HG02798 (cell line): Measurements from ENCODE around the gene ONECUT2.
"Not testable (repeated sequence)": the region's sequence is repeated elsewhere in the genome, so short reads cannot be mapped to it uniquely, and the experiment has no call there.

Source experiments
- ATAC-seq: cut with Tn5 transposase; IDR thresholded peaks from one replicate; pipeline ENCODE4 v1.9.1; 2021; ENCODE audit warnings: mild to moderate bottlenecking; ENCODE audit not compliant: unreplicated experiment, poor library complexity

ONECUT2 gene

GRCh38 chr18:57434536-57435494, at the start of gene ONECUT2:
ONECUT2 (plus strand) TSS chr18:57435374; CDS start chr18:57435717, 343 bp downstream.
- ATAC-seq: peak; percentile 86

- ATAC-seq: no peak
Observed at GRCh38 chr18:57389271-57389670, 45.9 kb upstream of the ONECUT2 start.

GRCh38 chr18:57390044-57390443, 45.1 kb upstream of the ONECUT2 start:
- no peak for ATAC-seq

GRCh38 chr18:57394749-57395148, 40.4 kb upstream of the ONECUT2 start:
- not testable (repeated sequence) for ATAC-seq

- not testable (repeated sequence) for ATAC-seq
Observed at GRCh38 chr18:57396831-57397230, 38.3 kb upstream of the ONECUT2 start.

- no peak for ATAC-seq
Observed at GRCh38 chr18:57397440-57398132, 37.6 kb upstream of the ONECUT2 start.

- ATAC-seq: no peak
Observed at GRCh38 chr18:57404345-57404744, 30.8 kb upstream of the ONECUT2 start.

GRCh38 chr18:57409650-57410049, 25.5 kb upstream of the ONECUT2 start:
- ATAC-seq: no peak

GRCh38 chr18:57410749-57411148, 24.4 kb upstream of the ONECUT2 start:
- no peak for ATAC-seq

- no peak for ATAC-seq
Observed at GRCh38 chr18:57416542-57416941, 18.6 kb upstream of the ONECUT2 start.

- ATAC-seq: no peak
Observed at GRCh38 chr18:57422313-57422872, 12.8 kb upstream of the ONECUT2 start.

GRCh38 chr18:57423821-57424220, 11.4 kb upstream of the ONECUT2 start:
- ATAC-seq: no peak

- ATAC-seq: no peak
Observed at GRCh38 chr18:57425096-57425495, 10.1 kb upstream of the ONECUT2 start.

GRCh38 chr18:57426187-57426586, 9.0 kb upstream of the ONECUT2 start:
- no peak for ATAC-seq

GRCh38 chr18:57427429-57428201, 7.6 kb upstream of the ONECUT2 start:
- ATAC-seq: no peak

- ATAC-seq: no peak
Observed at GRCh38 chr18:57428221-57429150, 6.7 kb upstream of the ONECUT2 start.

GRCh38 chr18:57429167-57430078, 5.8 kb upstream of the ONECUT2 start:
- ATAC-seq: no peak
